ENCODE measurements around the gene NRXN3. TPM values are rescaled to one million over a fixed set of nuclear protein-coding genes. Genes with fewer than 3 reads are reported as not detected.

Gene NRXN3
- total and polyA plus RNA-seq, 5 donors from 2014 or later = not detected

DNA sequence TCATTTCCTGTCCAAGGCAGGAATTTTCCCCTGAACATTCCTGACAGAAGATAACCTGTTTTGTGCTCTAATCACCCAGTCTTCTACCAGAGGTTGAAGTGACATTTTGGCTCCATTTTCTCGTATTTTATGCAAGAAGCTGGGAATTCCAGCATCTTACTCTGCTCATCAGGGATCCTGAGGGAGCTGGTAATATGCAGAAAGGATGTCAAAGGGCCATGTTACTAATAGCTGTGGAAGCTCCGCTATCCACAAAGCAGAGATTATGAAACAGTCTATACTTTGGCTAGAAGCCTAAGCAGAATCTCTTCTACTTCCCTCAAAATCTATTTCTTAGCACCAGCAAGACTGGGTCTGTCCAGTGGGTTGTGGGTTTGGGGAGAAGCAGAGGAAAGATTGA lies 1428.2 kb downstream of the NRXN3 start:
- Mint-ChIP-seq H3K27ac (no peak overlapping the region), H3K36me3 (no peaks in the 10 kb centered on the region), H3K27me3 (no peaks in the 10 kb centered on the region), H3K4me1 (no peaks in the 10 kb centered on the region), H3K9me3 (peaks cover 0 to 4% (median 2%) of the 10 kb centered on the region in 7 donors), H3K4me3 (no peak overlapping the region)
- no peak for DNase-seq
- no peaks in the 10 kb centered on the region for H3K36me3 ChIP-seq (ENCODE audit: control insufficient read depth, insufficient read depth, low read length)
- H3K9me3 ChIP-seq (ENCODE audit: control insufficient read depth in 2 of 2, low read length in 2 of 2) = no peaks in the 10 kb centered on the region
- no peak for ATAC-seq (ENCODE audit: low read depth in 2 of 2)
- H3K27ac ChIP-seq (ENCODE audit: insufficient read depth, low read length, poor library complexity, severe bottlenecking) = no peak overlapping the region
- H3K27me3 ChIP-seq (ENCODE audit: control insufficient read depth, insufficient read depth, low read length) = no peaks in the 10 kb centered on the region
- no peak overlapping the region for H3K4me3 ChIP-seq (ENCODE audit: low read depth, low read length)
- H3K4me1 ChIP-seq (ENCODE audit: control insufficient read depth, insufficient read depth, low read length, poor library complexity, severe bottlenecking) = no peaks in the 10 kb centered on the region

DNA sequence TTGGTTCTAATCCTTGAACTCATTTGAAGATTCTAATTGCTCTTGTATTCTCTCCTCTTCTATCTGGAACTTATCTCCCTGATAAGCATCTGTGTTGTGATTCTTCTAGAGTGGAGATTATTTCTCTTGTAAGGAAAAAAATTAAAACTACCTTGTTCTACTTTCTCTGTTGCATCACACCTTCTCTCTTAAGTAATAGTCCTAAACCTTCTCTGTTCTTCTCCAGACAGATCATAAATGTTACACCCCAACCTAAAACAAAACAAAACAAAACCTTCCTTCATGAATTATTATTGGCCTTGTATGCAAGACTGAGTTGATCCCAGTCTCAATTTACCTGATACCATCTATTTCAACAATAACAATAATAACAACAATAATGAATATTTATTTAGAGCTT lies 1429.1 kb downstream of the NRXN3 start:
- Mint-ChIP-seq H3K36me3 (no peaks in the 10 kb centered on the region), H3K4me3 (no peak overlapping the region), H3K4me1 (no peaks in the 10 kb centered on the region), H3K9me3 (peaks cover 0 to 4% (median 2%) of the 10 kb centered on the region in 7 donors), H3K27me3 (no peaks in the 10 kb centered on the region), H3K27ac (no peak overlapping the region)
- Histone ChIP-seq H3K4me1 (ENCODE audit: control insufficient read depth, insufficient read depth, low read length, poor library complexity, severe bottlenecking) (no peaks in the 10 kb centered on the region), H3K36me3 (ENCODE audit: control insufficient read depth, insufficient read depth, low read length) (no peaks in the 10 kb centered on the region), H3K27ac (ENCODE audit: insufficient read depth, low read length, poor library complexity, severe bottlenecking) (no peak overlapping the region), H3K9me3 (ENCODE audit: control insufficient read depth in 2 of 2, low read length in 2 of 2) (no peaks in the 10 kb centered on the region), H3K27me3 (ENCODE audit: control insufficient read depth, insufficient read depth, low read length) (no peaks in the 10 kb centered on the region), H3K4me3 (ENCODE audit: low read depth, low read length) (no peak overlapping the region)
- DNase-seq (no peak), ATAC-seq (ENCODE audit: low read depth in 2 of 2) (no peak)

DNA sequence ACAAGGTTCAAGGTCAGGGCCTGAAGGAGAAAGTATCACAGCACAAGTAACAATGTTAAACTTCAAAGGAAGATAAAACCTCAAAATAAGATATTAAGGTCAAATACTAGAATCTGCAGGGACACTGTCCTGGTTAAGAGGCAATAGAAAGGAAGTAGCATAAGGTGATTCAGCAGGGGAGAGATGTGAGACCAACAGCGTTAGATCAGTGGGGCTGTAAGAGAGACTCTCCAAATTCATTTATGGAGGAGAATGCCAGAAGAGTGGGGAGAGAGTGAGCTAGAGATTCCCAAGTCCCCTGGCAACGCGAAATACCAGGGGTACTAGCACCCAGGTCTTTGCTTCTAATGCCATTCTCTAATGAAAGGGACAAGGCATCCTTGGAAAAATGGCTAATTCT lies 1430.2 kb downstream of the NRXN3 start:
- ATAC-seq (ENCODE audit: low read depth in 2 of 2) = no peak
- no peaks in the 10 kb centered on the region for H3K9me3 ChIP-seq (ENCODE audit: control insufficient read depth in 2 of 2, low read length in 2 of 2)
- Mint-ChIP-seq H3K36me3 (no peaks in the 10 kb centered on the region), H3K4me3 (no peak overlapping the region), H3K9me3 (peaks cover 0 to 5% (median 2%) of the 10 kb centered on the region in 7 donors), H3K27me3 (no peaks in the 10 kb centered on the region), H3K27ac (no peak overlapping the region), H3K4me1 (no peaks in the 10 kb centered on the region)
- no peak for DNase-seq
- no peak overlapping the region for H3K4me3 ChIP-seq (ENCODE audit: low read depth, low read length)
- H3K36me3 ChIP-seq (ENCODE audit: control insufficient read depth, insufficient read depth, low read length) = no peaks in the 10 kb centered on the region
- H3K27ac ChIP-seq (ENCODE audit: insufficient read depth, low read length, poor library complexity, severe bottlenecking) = no peak overlapping the region
- no peaks in the 10 kb centered on the region for H3K27me3 ChIP-seq (ENCODE audit: control insufficient read depth, insufficient read depth, low read length)
- no peaks in the 10 kb centered on the region for H3K4me1 ChIP-seq (ENCODE audit: control insufficient read depth, insufficient read depth, low read length, poor library complexity, severe bottlenecking)

DNA sequence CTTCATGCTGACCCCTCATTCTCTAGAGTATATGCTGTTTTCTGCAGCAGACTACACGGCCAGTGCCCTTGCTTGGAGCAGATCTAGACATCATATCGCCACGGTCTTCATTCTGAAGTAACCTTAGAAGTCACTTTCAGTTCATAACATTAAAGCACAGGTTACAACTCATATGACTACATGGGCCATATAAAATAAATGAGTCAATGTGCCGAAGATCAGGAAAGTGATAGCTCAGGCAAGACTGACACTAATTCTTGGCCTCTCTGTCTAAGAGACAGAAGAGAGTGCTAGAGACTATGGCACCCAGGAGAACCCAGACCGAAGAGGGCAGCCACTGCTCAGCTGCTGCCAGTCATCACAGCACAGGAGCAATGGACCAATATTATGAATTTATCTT lies 1431.4 kb downstream of the NRXN3 start:
- ATAC-seq (ENCODE audit: low read depth in 2 of 2) (no peak), DNase-seq (no peak)
- Histone ChIP-seq H3K4me1 (ENCODE audit: control insufficient read depth, insufficient read depth, low read length, poor library complexity, severe bottlenecking) (no peaks in the 10 kb centered on the region), H3K27ac (ENCODE audit: insufficient read depth, low read length, poor library complexity, severe bottlenecking) (no peak overlapping the region), H3K36me3 (ENCODE audit: control insufficient read depth, insufficient read depth, low read length) (no peaks in the 10 kb centered on the region), H3K9me3 (ENCODE audit: control insufficient read depth in 2 of 2, low read length in 2 of 2) (no peaks in the 10 kb centered on the region), H3K27me3 (ENCODE audit: control insufficient read depth, insufficient read depth, low read length) (no peaks in the 10 kb centered on the region), H3K4me3 (ENCODE audit: low read depth, low read length) (no peak overlapping the region)
- Mint-ChIP-seq H3K27ac (no peak overlapping the region), H3K36me3 (no peaks in the 10 kb centered on the region), H3K9me3 (peaks cover 0 to 4% (median 2%) of the 10 kb centered on the region in 7 donors), H3K4me1 (no peaks in the 10 kb centered on the region), H3K27me3 (no peaks in the 10 kb centered on the region), H3K4me3 (no peak overlapping the region)

DNA sequence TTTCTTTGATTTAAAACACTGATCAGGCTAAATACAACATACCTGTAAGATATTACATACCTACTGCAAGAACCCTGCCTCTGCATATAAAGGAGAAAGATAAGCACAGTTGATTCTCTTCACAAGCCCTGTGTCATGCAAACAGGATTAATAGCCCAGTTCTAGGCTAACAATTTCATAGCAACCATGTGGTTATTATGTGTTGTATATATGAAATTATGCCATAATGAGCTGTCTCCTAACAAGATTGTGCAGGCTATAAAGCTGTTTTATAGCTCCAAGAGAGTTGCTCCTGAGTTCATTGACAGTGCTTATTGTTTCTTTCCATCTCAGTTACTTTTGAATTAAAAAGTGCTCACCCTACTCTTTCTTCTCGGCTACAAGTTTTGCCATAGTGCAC lies 1431.9 kb downstream of the NRXN3 start:
- Mint-ChIP-seq H3K4me3 (no peak overlapping the region), H3K9me3 (peaks cover 0 to 4% (median 0%) of the 10 kb centered on the region in 7 donors), H3K4me1 (no peaks in the 10 kb centered on the region), H3K27me3 (no peaks in the 10 kb centered on the region), H3K36me3 (no peaks in the 10 kb centered on the region), H3K27ac (no peak overlapping the region)
- H3K9me3 ChIP-seq (ENCODE audit: control insufficient read depth in 2 of 2, low read length in 2 of 2) = no peaks in the 10 kb centered on the region
- H3K4me3 ChIP-seq (ENCODE audit: low read depth, low read length) = no peak overlapping the region
- H3K27ac ChIP-seq (ENCODE audit: insufficient read depth, low read length, poor library complexity, severe bottlenecking) = no peak overlapping the region
- no peaks in the 10 kb centered on the region for H3K36me3 ChIP-seq (ENCODE audit: control insufficient read depth, insufficient read depth, low read length)
- H3K4me1 ChIP-seq (ENCODE audit: control insufficient read depth, insufficient read depth, low read length, poor library complexity, severe bottlenecking) = no peaks in the 10 kb centered on the region
- H3K27me3 ChIP-seq (ENCODE audit: control insufficient read depth, insufficient read depth, low read length) = no peaks in the 10 kb centered on the region
- ATAC-seq (ENCODE audit: low read depth in 2 of 2) (no peak), DNase-seq (no peak)

DNA sequence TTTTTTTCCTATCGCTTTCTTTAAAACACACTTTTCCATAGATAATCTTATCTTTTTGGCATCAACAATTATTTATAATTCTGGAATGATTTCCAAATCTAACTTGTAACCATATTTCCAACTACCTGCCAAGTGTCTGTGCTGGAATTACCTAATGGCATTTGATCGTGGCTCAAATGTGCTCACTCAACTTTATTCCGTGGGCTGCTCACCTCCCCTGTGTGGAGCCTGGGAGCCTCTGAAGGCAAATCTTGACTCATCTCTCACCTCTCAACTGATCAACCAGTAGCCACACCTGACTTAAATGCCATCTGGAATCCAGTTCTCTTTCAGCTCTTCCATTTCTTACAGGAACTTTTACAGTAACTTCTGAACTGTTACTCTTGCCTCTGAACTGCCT lies 1432.6 kb downstream of the NRXN3 start:
- no peak overlapping the region for H3K27ac Mint-ChIP-seq
- no peak overlapping the region for H3K4me3 ChIP-seq (ENCODE audit: low read depth, low read length)
- no peaks in the 10 kb centered on the region for H3K36me3 Mint-ChIP-seq
- H3K27me3 ChIP-seq (ENCODE audit: control insufficient read depth, insufficient read depth, low read length) = no peaks in the 10 kb centered on the region
- DNase-seq (no peak), ATAC-seq (ENCODE audit: low read depth in 2 of 2) (no peak)
- H3K4me1 Mint-ChIP-seq = no peaks in the 10 kb centered on the region
- H3K4me3 Mint-ChIP-seq = no peak overlapping the region
- no peaks in the 10 kb centered on the region for H3K36me3 ChIP-seq (ENCODE audit: control insufficient read depth, insufficient read depth, low read length)
- no peaks in the 10 kb centered on the region for H3K27me3 Mint-ChIP-seq
- H3K9me3 Mint-ChIP-seq = peaks cover 0 to 4% (median 2%) of the 10 kb centered on the region in 7 donors
- H3K9me3 ChIP-seq (ENCODE audit: control insufficient read depth in 2 of 2, low read length in 2 of 2) = no peaks in the 10 kb centered on the region
- no peak overlapping the region for H3K27ac ChIP-seq (ENCODE audit: insufficient read depth, low read length, poor library complexity, severe bottlenecking)
- no peaks in the 10 kb centered on the region for H3K4me1 ChIP-seq (ENCODE audit: control insufficient read depth, insufficient read depth, low read length, poor library complexity, severe bottlenecking)

DNA sequence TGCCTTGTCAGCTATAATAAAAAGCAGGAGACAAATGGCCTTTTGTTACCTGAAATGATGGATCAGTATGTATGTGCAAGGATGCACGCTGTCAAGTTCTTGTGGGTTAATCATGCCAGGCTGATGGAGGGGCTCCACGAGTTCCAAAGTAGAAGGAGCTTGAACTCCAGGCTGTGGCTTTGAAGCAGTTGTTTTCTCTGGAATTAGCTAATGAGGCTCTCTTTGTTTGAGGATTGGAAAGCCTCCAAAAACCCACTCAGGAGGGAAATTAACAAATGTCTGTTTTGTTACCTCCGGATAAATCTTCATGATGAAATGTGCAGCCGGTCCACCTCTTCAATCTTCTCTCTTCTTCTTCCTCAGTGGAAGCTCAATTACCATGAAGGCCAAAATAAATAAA lies 1435.7 kb downstream of the NRXN3 start:
- Mint-ChIP-seq H3K4me1 (no peaks in the 10 kb centered on the region), H3K27me3 (no peaks in the 10 kb centered on the region), H3K36me3 (no peaks in the 10 kb centered on the region), H3K4me3 (no peak overlapping the region), H3K27ac (no peak overlapping the region), H3K9me3 (peaks cover 0 to 5% (median 3%) of the 10 kb centered on the region in 7 donors)
- H3K36me3 ChIP-seq (ENCODE audit: control insufficient read depth, insufficient read depth, low read length) = no peaks in the 10 kb centered on the region
- DNase-seq (no peak), ATAC-seq (ENCODE audit: low read depth in 2 of 2) (no peak)
- H3K27ac ChIP-seq (ENCODE audit: insufficient read depth, low read length, poor library complexity, severe bottlenecking) = no peak overlapping the region
- H3K4me1 ChIP-seq (ENCODE audit: control insufficient read depth, insufficient read depth, low read length, poor library complexity, severe bottlenecking) = no peaks in the 10 kb centered on the region
- H3K9me3 ChIP-seq (ENCODE audit: control insufficient read depth in 2 of 2, low read length in 2 of 2) = no peaks in the 10 kb centered on the region
- no peak overlapping the region for H3K4me3 ChIP-seq (ENCODE audit: low read depth, low read length)
- H3K27me3 ChIP-seq (ENCODE audit: control insufficient read depth, insufficient read depth, low read length) = no peaks in the 10 kb centered on the region

DNA sequence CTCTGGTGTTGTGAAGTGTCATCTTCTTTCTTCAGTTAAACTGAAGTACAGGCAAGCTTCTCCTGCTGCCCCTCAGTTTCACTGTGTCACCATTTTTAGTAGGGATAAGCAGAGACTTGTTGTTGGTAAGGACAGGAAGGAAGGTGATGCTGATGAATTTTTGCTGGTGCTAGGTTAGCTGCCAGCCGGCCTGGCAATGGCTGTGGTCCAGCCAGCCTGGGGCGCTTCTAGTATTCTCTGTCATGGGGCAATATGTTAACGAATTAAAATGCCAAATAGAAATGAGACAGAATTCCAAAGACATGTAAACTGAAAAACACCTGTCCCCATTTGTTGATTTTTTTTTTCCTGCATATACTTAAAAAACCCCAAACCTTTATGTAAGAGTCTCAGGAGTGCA lies 1438.3 kb downstream of the NRXN3 start:
- H3K4me3 Mint-ChIP-seq = no peak overlapping the region
- no peaks in the 10 kb centered on the region for H3K36me3 ChIP-seq (ENCODE audit: control insufficient read depth, insufficient read depth, low read length)
- H3K4me3 ChIP-seq (ENCODE audit: low read depth, low read length) = no peak overlapping the region
- peaks cover 0 to 5% (median 4%) of the 10 kb centered on the region in 7 donors for H3K9me3 Mint-ChIP-seq
- H3K4me1 ChIP-seq (ENCODE audit: control insufficient read depth, insufficient read depth, low read length, poor library complexity, severe bottlenecking) = no peaks in the 10 kb centered on the region
- no peak overlapping the region for H3K27ac ChIP-seq (ENCODE audit: insufficient read depth, low read length, poor library complexity, severe bottlenecking)
- no peak for ATAC-seq (ENCODE audit: low read depth in 2 of 2)
- H3K27me3 Mint-ChIP-seq = no peaks in the 10 kb centered on the region
- no peaks in the 10 kb centered on the region for H3K36me3 Mint-ChIP-seq
- H3K27ac Mint-ChIP-seq = no peak overlapping the region
- no peaks in the 10 kb centered on the region for H3K27me3 ChIP-seq (ENCODE audit: control insufficient read depth, insufficient read depth, low read length)
- no peaks in the 10 kb centered on the region for H3K4me1 Mint-ChIP-seq
- H3K9me3 ChIP-seq (ENCODE audit: control insufficient read depth in 2 of 2, low read length in 2 of 2) = no peaks in the 10 kb centered on the region
- no peak for DNase-seq

Measured in CD4-positive, CD25-positive, alpha-beta regulatory T cell (primary cell).